Stomach smooth muscle (tissue), 2 donors: Measurements from ENCODE around the gene P2RX2.

Experiments used
- H3K27ac ChIP-seq: one replicate; pipeline ENCODE4 v1.7.0; 2013; ENCODE audit warnings: mild to moderate bottlenecking, low read length, inconsistent platforms
- H3K27me3 ChIP-seq, 2 donors: one replicate each; pipeline ENCODE4 v1.7.0; 2013; ENCODE audit warnings: low read length in 2 of 2; ENCODE audit not compliant: insufficient read depth in 2 of 2, control insufficient read depth in 1 of 2
- H3K36me3 ChIP-seq, 2 donors: one replicate each; pipeline ENCODE4 v1.7.0; 2013; ENCODE audit warnings: low read length in 2 of 2; ENCODE audit not compliant: control insufficient read depth in 2 of 2, insufficient read depth in 2 of 2
- H3K4me1 ChIP-seq: one replicate; pipeline ENCODE4 v1.7.0; 2013; ENCODE audit warnings: low read length; ENCODE audit not compliant: control insufficient read depth, insufficient read depth
- H3K4me3 ChIP-seq, 2 donors: one replicate each; pipeline ENCODE4 v1.7.0; 2013; ENCODE audit warnings: low read length in 2 of 2
- H3K9ac ChIP-seq, 2 donors: one replicate each; pipeline ENCODE4 v1.7.0; 2013; ENCODE audit warnings: low read length in 2 of 2, mild to moderate bottlenecking in 1 of 2
- H3K9me3 ChIP-seq, 2 donors: one replicate each; pipeline ENCODE4 v1.7.0; 2013; ENCODE audit warnings: low read length in 2 of 2; ENCODE audit not compliant: control insufficient read depth in 2 of 2
- donor health status: healthy.
- donor health status: Pancreatic carcinoma.

P2RX2 gene

DNA sequence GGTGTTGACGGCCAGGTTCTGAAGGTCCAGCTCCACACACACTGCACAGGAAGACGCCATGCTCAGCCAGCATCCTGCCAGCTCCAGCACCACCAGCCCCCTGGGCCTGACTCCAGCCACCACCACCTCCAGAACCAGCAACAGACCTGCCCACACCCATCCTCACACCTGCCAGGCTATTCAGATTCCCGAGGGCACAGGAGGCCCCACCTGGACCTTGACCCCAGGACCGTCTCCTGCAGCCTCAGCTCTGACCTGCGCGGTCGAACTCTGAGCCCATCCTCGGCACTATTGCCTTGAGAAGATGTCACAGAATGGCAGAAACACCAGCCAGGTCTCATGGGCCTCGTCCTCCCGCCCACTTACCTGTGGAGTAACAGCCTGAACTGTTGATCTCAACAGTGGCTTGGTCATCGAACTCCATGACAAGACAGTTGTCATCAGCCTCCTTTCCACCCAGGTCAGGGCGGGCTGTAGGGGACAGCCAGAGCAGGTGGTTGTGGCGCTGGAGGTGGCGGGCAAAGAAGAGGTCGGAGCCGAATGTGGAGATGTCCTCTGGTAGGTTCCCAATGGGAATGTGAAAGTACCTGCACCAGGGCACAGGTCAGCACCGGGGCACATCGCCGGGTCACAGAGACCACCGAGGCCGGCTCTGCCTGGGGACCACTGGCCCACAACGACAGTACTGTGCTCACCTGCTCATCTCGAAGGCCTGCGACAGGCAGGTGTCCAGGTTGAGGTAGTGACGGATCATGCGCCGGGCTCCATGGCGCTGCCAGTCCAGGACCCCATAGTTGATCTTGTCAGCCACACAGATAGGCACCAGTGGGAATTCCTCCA, 23.5 kb downstream of the P2RX2 start:
- Histone ChIP-seq H3K9me3 (no peaks in the 10 kb centered on the region), H3K9ac (no peak overlapping the region), H3K27ac (no peak overlapping the region), H3K4me3 (no peak overlapping the region), H3K36me3 (peaks cover 25 to 41% of the 10 kb centered on the region in 2 donors), H3K27me3 (no peaks in the 10 kb centered on the region), H3K4me1 (peaks cover 2% of the 10 kb centered on the region)

DNA sequence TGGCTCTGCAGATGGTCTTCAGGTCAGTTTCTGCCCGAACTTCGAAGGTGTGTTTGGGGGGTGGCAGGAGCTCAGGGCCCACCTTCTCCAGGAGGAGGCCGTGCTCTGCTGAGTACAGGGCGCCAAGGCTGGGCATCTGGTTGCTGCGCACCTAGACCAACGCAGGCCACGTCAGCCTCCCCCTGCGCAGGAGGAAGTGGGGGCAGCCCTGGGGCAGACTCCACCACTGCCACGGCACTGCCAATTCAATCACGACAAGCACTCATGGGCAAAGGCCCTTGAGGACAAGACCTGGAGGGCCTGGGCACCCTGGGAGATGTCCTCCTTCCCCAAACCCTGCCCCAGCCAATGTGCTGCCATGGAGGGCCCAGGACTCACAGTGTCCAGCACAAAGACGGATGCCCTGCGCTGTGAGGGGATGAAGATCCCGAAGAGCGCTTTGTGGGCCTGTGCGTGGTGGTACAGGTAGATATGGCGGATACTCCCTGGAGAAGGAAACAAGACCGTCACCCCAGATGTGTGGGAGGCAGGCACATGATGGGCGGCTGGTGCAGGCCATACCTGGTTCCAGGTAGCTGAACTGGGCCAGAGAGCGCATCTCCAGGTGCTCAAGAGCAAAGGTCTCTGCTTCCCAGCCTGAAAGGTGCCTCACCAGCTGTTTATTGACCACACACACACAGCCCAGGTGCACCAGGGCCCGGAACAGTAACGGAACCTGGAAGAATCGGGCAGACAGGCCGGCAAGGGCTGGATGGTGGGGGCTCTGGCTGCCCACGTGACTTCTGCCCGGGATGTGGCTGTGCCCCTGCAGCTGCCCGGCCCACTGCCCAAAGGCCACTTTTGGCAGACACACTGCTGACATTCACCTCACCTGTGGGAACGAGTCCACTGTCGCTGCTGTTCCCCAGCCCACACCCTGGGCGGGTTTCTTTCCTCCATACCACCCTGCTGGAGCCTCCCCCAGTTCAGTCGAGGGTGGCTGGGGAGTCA, 24.6 kb downstream of the P2RX2 start:
- Histone ChIP-seq H3K4me3 (no peak overlapping the region), H3K27ac (no peak overlapping the region), H3K27me3 (no peaks in the 10 kb centered on the region), H3K9me3 (no peaks in the 10 kb centered on the region), H3K9ac (no peak overlapping the region), H3K36me3 (peaks cover 21 to 44% of the 10 kb centered on the region in 2 donors), H3K4me1 (peaks cover 2% of the 10 kb centered on the region)

DNA sequence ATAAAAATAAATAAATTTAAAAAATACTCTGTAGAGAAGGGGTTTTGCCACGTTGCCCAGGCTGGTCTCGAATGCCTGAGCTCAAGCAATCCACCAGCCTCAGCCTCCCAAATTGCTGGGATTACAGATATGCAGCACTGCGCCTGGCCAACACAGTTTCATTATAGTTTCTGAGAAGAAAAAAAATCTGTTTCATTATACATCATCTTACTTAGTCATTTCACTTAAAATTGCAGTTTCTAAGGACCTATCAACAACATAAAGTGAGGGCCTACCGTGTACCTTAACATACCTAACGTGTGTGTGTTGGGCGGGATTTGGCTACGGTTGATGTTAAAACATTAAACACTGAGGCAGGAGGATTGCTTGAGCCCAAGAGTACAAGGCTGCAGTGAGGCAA, 28.3 kb downstream of the P2RX2 start:
- peaks cover 8 to 48% of the 10 kb centered on the region in 2 donors for H3K36me3 ChIP-seq
- H3K4me3 ChIP-seq = no peak overlapping the region
- H3K27ac ChIP-seq = no peak overlapping the region
- no peaks in the 10 kb centered on the region for H3K9me3 ChIP-seq
- no peaks in the 10 kb centered on the region for H3K27me3 ChIP-seq
- H3K4me1 ChIP-seq = no peaks in the 10 kb centered on the region
- no peak overlapping the region for H3K9ac ChIP-seq

DNA sequence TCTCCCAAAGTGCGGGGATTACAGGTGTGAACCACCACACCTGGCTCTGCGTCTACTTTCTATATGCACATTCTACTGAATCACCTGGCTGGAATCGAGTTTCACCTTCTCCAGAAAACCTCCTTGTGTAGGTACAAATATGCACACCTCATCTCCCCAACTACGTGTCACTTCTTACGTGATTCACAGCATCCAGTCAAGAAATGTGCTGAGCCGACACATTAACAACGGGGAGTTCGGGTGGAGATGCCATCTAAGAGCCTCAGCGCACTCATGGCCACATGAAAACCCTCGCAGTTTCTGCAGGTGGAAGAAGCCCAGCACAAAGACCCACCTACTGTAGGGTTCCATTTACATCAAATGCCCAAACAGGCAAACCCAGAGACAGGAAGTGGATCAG, 29.3 kb downstream of the P2RX2 start:
- peaks cover 3 to 41% of the 10 kb centered on the region in 2 donors for H3K36me3 ChIP-seq
- no peaks in the 10 kb centered on the region for H3K4me1 ChIP-seq
- no peak overlapping the region for H3K4me3 ChIP-seq
- H3K9ac ChIP-seq = no peak overlapping the region
- H3K27me3 ChIP-seq = no peaks in the 10 kb centered on the region
- no peaks in the 10 kb centered on the region for H3K9me3 ChIP-seq
- no peak overlapping the region for H3K27ac ChIP-seq

DNA sequence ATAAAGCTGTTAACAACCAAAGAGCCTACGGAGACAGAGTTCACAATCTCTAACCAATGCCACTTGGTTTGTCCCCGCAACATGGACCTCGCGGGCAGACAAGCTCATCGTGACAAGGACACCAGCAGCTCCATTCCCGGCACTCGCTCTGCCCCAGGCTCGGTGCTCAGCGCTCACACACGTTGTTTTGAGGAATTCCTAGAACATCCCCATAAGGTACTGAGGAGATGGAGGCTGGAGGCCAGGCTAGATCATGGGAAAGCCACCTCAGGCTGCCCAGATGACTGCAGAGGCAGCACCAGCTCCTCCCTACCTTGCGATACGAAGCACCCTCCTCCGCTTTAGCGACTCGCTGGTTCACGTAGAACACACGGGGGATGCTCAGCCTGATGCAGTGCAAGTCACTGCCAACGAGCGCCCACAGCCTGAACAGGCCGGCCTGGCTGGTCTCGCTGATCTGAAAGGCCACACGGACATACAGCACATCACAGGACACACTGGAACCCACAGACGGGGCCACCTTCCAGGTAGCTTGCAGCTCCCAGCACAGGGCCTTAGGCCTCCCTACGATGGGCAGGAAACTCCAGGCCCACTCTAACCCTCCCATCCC, 30.1 kb downstream of the P2RX2 start:
- Histone ChIP-seq H3K9ac (no peak overlapping the region), H3K27me3 (no peaks in the 10 kb centered on the region), H3K4me1 (no peaks in the 10 kb centered on the region), H3K36me3 (peaks cover 3 to 34% of the 10 kb centered on the region in 2 donors), H3K9me3 (no peaks in the 10 kb centered on the region), H3K4me3 (no peak overlapping the region), H3K27ac (no peak overlapping the region)

DNA sequence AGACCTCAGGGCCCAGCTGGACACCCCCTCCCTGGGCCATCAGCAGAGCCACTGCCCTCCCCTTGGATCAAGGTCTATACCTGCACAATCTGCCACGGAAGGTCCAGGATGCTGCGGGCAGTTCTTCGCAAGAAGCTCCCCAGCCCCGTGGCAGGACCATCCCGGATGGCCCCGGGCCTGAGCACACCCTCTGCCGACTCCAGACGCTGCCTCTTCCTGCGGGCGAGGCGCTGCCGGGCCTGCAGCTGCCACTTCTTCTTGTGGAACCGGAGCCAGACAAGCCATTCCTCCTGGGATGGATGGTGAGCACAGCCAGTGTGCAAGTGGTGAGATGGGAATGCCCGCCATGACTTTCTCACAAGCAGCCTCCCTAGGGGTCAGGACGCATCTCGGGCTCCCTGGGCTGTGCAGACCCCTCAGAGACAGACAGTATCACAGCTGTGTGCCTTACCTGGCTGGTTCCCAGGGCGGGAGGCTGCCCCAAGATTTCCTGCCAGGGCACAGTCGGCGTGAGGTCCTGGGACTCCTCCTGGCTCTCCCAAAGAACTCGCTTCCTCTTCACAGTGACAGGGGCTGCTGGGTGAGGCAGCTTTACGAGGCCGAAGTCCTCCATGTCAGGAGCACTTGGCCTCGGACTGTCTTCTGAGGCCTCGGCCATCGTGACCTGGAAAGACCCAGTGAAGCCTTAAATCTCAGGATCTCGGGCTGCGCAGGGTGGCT, 30.8 kb downstream of the P2RX2 start:
- Histone ChIP-seq H3K36me3 (peaks cover 3 to 32% of the 10 kb centered on the region in 2 donors), H3K4me3 (no peak overlapping the region), H3K4me1 (no peaks in the 10 kb centered on the region), H3K27ac (no peak overlapping the region), H3K9me3 (no peaks in the 10 kb centered on the region), H3K9ac (no peak overlapping the region), H3K27me3 (no peaks in the 10 kb centered on the region)

DNA sequence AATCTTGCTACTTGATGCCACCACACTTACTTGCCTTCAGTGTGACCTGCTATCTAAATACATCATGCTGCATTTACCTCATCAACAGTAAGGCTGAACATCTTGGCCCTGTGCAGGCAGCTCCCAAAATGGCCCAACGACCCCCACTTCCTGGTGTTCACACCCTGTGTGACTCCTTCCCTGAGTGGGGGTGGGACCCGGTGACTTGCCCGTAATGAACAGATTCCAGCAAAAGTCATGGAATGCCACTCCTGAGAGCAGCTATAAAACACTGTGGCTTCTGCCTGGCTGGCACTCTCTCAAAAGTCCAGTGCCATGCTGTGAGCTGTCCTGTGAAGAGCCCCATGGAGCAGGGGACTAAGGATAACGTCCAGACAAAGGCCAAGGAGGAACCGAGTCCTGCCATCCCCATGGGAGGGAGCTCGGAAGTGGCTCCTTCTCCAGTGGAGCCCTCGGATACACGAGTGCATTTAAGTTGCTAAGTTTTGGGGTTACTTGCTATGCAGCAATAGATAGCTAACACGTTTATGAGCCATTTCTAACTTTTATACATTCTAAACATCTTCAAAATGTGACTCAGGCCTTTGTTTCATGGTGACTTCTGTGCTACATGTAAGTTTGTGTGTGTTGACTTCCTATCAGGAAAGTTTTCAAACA, 33.0 kb downstream of the P2RX2 start:
- H3K9me3 ChIP-seq = no peaks in the 10 kb centered on the region
- H3K36me3 ChIP-seq = peaks cover 3 to 29% of the 10 kb centered on the region in 2 donors
- H3K9ac ChIP-seq = no peak overlapping the region
- H3K27me3 ChIP-seq = no peaks in the 10 kb centered on the region
- no peaks in the 10 kb centered on the region for H3K4me1 ChIP-seq
- H3K4me3 ChIP-seq = no peak overlapping the region
- H3K27ac ChIP-seq = no peak overlapping the region

DNA sequence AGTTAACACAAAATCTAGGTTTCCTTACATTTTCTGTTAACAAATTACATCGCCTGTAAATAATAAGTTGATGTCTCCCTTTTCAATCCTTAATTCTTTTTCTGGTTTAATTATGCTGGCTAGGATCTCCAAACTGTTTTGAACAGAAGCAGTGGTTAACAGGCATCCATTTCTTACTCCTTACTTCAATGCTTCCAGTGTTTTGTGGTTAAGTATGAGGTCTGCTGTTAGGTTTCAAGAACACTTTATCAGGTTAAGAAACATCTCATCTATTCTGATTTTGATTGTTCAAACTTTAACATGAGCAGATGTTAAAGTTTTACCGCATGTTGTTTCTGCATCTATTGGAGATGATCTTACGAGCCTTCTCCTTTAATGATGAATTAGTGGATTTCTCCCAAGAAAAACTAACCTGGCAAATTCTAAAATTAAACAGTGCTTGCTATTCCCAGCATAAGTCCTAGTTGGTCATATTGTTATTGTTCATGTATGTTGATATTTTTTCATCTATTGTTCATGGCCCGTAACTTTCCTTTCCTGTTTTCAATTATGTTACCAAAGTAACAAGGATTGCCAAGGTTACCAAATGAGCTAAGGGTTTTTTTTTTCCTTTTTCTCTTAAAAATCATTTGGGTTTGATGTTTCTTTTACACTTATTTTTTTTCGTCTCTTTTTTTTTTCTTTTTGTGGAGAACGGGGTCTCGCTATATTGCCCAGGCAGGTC, 35.2 kb downstream of the P2RX2 start:
- H3K9me3 ChIP-seq = no peaks in the 10 kb centered on the region
- H3K27me3 ChIP-seq = no peaks in the 10 kb centered on the region
- no peak overlapping the region for H3K9ac ChIP-seq
- peaks cover 17 to 33% of the 10 kb centered on the region in 2 donors for H3K36me3 ChIP-seq
- H3K4me1 ChIP-seq = no peaks in the 10 kb centered on the region
- H3K4me3 ChIP-seq = no peak overlapping the region
- no peak overlapping the region for H3K27ac ChIP-seq

DNA sequence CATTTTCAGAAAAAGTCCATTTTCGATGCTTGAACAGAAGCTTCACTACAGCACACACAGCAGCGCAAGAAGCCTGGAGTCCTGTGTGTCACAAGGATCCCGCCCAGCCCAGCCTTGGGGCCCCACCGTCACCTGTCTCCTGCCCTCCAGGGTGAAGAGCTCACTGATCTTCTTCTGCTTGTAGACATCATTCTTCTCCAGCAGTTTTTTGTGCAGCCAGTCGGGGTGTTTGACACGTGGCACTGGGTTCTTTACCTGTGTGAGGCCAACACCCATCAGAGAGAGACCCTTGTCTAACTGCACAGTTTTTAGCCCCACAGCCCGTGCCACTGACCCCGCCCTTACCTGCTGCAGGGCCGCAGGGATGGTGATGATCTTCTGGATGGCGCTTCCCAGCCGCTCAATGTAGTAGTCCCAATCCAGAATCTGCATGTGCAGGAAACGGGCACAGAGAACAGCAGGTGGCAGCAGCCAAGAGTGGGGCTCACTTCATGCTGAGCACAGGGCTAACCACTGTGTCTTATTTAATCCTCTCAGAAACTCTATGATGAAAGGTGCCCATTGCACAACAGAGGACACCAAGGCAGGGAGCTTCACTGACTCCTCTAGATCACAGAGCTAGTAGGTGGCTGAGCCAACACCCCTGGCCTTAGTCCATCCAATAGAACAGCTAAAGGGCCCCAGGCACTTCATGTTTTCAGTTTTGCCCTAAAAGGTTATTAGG, 38.6 kb downstream of the P2RX2 start:
- Histone ChIP-seq H3K4me1 (no peaks in the 10 kb centered on the region), H3K4me3 (no peak overlapping the region), H3K27me3 (no peaks in the 10 kb centered on the region), H3K27ac (no peak overlapping the region), H3K9ac (no peak overlapping the region), H3K9me3 (no peaks in the 10 kb centered on the region), H3K36me3 (peaks cover 30 to 52% of the 10 kb centered on the region in 2 donors)
